Measurements from ENCODE around the gene RTRAF. TPM values are rescaled to one million over a fixed set of nuclear protein-coding genes. Genes with fewer than 3 reads are reported as not detected.

RTRAF gene
- polyA plus RNA-seq, 1 donor from 2014 or later = 119 TPM

DNA sequence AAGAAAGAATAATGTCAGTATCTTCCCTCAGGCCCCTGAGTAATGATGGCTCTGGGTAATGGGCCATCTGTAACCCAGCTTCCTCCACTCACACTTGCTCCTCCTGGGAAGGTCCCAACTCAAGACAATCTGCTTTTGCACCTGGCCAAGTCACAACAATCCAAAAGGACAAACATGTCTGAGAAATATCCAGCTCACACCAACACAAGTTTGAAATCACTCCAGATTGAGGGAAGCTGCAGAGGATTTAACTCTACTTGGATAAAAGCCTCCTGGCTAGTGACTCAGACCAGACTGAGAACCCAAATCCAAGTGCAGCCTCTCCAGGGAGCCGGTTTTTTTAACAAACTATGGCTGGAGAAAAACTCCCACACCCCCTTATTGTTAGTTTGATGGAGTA, 34.2 kb downstream of the RTRAF start:
- H3K27ac ChIP-seq (ENCODE audit: low read length) = no peak overlapping the region
- no peaks in the 10 kb centered on the region for H3K27me3 ChIP-seq (ENCODE audit: insufficient read depth, low read depth, low read length)
- H3K9me3 ChIP-seq (ENCODE audit: low read length) = no peaks in the 10 kb centered on the region
- H4K20me1 ChIP-seq (ENCODE audit: insufficient read depth) = no peaks in the 10 kb centered on the region
- H3K4me3 ChIP-seq (ENCODE audit: low read length) = no peak overlapping the region
- no peaks in the 10 kb centered on the region for H3K79me2 ChIP-seq (replicated peaks; ENCODE audit: insufficient read depth, low read length)
- TF ChIP-seq EP300 (conservative IDR thresholded peaks at IDR 0.05; ENCODE audit: poor library complexity, severe bottlenecking) = no peak
- TF ChIP-seq SMC3 (conservative IDR thresholded peaks at IDR 0.05; ENCODE audit: poor library complexity) = no peak
- TF ChIP-seq EZH2 (IDR thresholded peaks at IDR 0.05; ENCODE audit: borderline replicate concordance, insufficient read depth, low read length, poor library complexity, severe bottlenecking) = no peak
- TF ChIP-seq POLR2AphosphoS5 (IDR thresholded peaks at IDR 0.05) = no peak
- TF ChIP-seq TAF1 (IDR thresholded peaks at IDR 0.05; ENCODE audit: low read depth) = no peak
- no peak for TF ChIP-seq RAD21 (conservative IDR thresholded peaks at IDR 0.05)
- no peak for TF ChIP-seq MXI1 (conservative IDR thresholded peaks at IDR 0.05; ENCODE audit: poor library complexity, severe bottlenecking)
- TF ChIP-seq, protein P1, sequence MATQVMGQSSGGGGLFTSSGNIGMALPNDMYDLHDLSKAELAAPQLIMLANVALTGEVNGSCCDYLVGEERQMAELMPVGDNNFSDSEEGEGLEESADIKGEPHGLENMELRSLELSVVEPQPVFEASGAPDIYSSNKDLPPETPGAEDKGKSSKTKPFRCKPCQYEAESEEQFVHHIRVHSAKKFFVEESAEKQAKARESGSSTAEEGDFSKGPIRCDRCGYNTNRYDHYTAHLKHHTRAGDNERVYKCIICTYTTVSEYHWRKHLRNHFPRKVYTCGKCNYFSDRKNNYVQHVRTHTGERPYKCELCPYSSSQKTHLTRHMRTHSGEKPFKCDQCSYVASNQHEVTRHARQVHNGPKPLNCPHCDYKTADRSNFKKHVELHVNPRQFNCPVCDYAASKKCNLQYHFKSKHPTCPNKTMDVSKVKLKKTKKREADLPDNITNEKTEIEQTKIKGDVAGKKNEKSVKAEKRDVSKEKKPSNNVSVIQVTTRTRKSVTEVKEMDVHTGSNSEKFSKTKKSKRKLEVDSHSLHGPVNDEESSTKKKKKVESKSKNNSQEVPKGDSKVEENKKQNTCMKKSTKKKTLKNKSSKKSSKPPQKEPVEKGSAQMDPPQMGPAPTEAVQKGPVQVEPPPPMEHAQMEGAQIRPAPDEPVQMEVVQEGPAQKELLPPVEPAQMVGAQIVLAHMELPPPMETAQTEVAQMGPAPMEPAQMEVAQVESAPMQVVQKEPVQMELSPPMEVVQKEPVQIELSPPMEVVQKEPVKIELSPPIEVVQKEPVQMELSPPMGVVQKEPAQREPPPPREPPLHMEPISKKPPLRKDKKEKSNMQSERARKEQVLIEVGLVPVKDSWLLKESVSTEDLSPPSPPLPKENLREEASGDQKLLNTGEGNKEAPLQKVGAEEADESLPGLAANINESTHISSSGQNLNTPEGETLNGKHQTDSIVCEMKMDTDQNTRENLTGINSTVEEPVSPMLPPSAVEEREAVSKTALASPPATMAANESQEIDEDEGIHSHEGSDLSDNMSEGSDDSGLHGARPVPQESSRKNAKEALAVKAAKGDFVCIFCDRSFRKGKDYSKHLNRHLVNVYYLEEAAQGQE (IDR thresholded peaks at IDR 0.05; ENCODE audit: borderline replicate concordance) = no peak
- TF ChIP-seq, protein P2, sequence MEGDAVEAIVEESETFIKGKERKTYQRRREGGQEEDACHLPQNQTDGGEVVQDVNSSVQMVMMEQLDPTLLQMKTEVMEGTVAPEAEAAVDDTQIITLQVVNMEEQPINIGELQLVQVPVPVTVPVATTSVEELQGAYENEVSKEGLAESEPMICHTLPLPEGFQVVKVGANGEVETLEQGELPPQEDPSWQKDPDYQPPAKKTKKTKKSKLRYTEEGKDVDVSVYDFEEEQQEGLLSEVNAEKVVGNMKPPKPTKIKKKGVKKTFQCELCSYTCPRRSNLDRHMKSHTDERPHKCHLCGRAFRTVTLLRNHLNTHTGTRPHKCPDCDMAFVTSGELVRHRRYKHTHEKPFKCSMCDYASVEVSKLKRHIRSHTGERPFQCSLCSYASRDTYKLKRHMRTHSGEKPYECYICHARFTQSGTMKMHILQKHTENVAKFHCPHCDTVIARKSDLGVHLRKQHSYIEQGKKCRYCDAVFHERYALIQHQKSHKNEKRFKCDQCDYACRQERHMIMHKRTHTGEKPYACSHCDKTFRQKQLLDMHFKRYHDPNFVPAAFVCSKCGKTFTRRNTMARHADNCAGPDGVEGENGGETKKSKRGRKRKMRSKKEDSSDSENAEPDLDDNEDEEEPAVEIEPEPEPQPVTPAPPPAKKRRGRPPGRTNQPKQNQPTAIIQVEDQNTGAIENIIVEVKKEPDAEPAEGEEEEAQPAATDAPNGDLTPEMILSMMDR (IDR thresholded peaks at IDR 0.05; ENCODE audit: poor library complexity, severe bottlenecking) = no peak
- no peak overlapping the region for H3K9ac ChIP-seq (ENCODE audit: low read length)
- H3K36me3 ChIP-seq (ENCODE audit: insufficient read depth, low read length) = no peaks in the 10 kb centered on the region
- H3F3A ChIP-seq (ENCODE audit: insufficient read depth, low read length, poor library complexity, severe bottlenecking) = no peaks in the 10 kb centered on the region
- no peak overlapping the region for H2AFZ ChIP-seq (ENCODE audit: low read depth, low read length)
- no peak overlapping the region for H3K4me2 ChIP-seq (ENCODE audit: low read length)
- H3K9me2 ChIP-seq (ENCODE audit: insufficient read depth, low read length) = no peaks in the 10 kb centered on the region

DNA sequence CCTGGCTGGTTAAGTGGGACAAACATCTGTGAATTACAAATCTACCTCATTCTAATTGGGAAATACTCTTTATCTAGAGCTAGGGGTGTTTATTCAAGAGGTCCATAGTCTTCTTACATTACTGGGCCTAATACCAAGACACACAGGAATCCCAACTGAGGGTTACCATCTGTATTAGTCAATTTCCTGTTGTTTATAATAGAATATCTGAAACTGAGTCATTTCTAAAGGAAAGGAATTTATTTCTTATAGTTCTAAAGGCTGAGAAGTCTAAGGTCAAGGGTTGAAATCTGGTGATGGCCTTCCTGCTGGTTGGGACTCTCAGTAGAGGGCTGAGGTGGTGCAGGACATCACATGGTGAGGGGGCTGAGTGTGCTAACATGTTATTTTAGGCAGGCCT, 36.0 kb downstream of the RTRAF start:
- Histone ChIP-seq H4K20me1 (ENCODE audit: insufficient read depth) (no peaks in the 10 kb centered on the region), H3K9me2 (ENCODE audit: insufficient read depth, low read length) (no peaks in the 10 kb centered on the region), H3K27me3 (ENCODE audit: insufficient read depth, low read depth, low read length) (no peaks in the 10 kb centered on the region), H3K79me2 (replicated peaks; ENCODE audit: insufficient read depth, low read length) (no peaks in the 10 kb centered on the region), H3K27ac (ENCODE audit: low read length) (no peak overlapping the region), H3K4me3 (ENCODE audit: low read length) (no peak overlapping the region), H3K9ac (ENCODE audit: low read length) (no peak overlapping the region), H3F3A (ENCODE audit: insufficient read depth, low read length, poor library complexity, severe bottlenecking) (no peaks in the 10 kb centered on the region), H2AFZ (ENCODE audit: low read depth, low read length) (no peak overlapping the region), H3K4me2 (ENCODE audit: low read length) (no peak overlapping the region), H3K9me3 (ENCODE audit: low read length) (no peaks in the 10 kb centered on the region), H3K36me3 (ENCODE audit: insufficient read depth, low read length) (no peaks in the 10 kb centered on the region)
- TF ChIP-seq SMC3 (conservative IDR thresholded peaks at IDR 0.05; ENCODE audit: poor library complexity) (no peak), RAD21 (conservative IDR thresholded peaks at IDR 0.05) (no peak), EP300 (conservative IDR thresholded peaks at IDR 0.05; ENCODE audit: poor library complexity, severe bottlenecking) (no peak), MXI1 (conservative IDR thresholded peaks at IDR 0.05; ENCODE audit: poor library complexity, severe bottlenecking) (no peak), EZH2 (IDR thresholded peaks at IDR 0.05; ENCODE audit: borderline replicate concordance, insufficient read depth, low read length, poor library complexity, severe bottlenecking) (no peak), TAF1 (IDR thresholded peaks at IDR 0.05; ENCODE audit: low read depth) (no peak), POLR2AphosphoS5 (IDR thresholded peaks at IDR 0.05) (no peak)
- TF ChIP-seq, protein P1 (IDR thresholded peaks at IDR 0.05; ENCODE audit: borderline replicate concordance) = no peak
- TF ChIP-seq, protein P2 (IDR thresholded peaks at IDR 0.05; ENCODE audit: poor library complexity, severe bottlenecking) = no peak

Measured in neural cell (in vitro differentiated cells).